ENCODE results near the gene RARRES2.

- no peak for TF ChIP-seq SP1 (IDR thresholded peaks at IDR 0.05)
- no peak for TF ChIP-seq SUZ12 (IDR thresholded peaks at IDR 0.05)
- TF ChIP-seq CTBP1 (IDR thresholded peaks at IDR 0.05; ENCODE audit: borderline replicate concordance), result no peak
- TF ChIP-seq FOXK2 (IDR thresholded peaks at IDR 0.05), result no peak
- TF ChIP-seq ARNT (IDR thresholded peaks at IDR 0.05), result no peak
- TF ChIP-seq ELF4 (IDR thresholded peaks at IDR 0.05), result no peak
- no peak for TF ChIP-seq BHLHE40 (IDR thresholded peaks at IDR 0.05; ENCODE audit: borderline replicate concordance)
- no peak for TF ChIP-seq L3MBTL2 (conservative IDR thresholded peaks at IDR 0.05)
- TF ChIP-seq FOXM1 (IDR thresholded peaks at IDR 0.05; ENCODE audit: borderline replicate concordance), result no peak
Measured at GRCh38 chr7:150340024-150340749, 1.2 kb downstream of the RARRES2 start.

All from HEK293T (cell line).